HG03354 (cell line): Measurements from ENCODE around the gene RUNX3.

Experiments
- ATAC-seq: cut with Tn5 transposase; IDR thresholded peaks from one replicate; pipeline ENCODE4 v1.9.1; 2021; ENCODE audit warnings: mild to moderate bottlenecking; ENCODE audit not compliant: unreplicated experiment, poor library complexity, severe bottlenecking

The RUNX3 gene

DNA sequence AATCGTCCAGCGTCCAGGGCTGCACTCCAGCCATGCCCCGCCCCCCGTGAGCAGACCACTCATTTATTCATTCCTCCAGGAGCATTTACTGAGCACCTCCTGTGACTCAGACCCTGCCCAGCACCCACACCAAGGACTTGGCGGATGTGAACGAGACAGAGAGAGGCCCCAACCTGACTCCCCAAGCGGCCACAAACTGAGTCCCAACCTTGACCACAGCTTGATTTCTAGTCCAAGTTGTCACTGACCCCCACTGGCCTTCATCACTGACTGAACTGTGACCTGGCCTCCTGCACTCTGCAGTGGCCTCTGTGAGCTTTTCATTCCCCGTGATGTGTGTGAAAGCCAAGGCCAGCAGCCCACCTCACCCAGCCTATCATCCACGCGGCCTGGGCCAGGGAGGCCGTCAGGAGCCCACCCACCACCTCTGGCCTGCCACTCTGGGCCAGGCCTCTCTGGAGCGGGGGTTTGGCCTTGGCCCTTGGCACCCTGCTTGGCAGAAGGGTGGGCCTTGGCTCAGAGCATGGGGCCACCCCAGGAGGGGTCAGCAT lies 19.3 kb upstream of the RUNX3 start:
- no peak for ATAC-seq

GRCh38 chr1:24948079-24948827 lies 18.2 kb upstream of the RUNX3 start:
- ATAC-seq: no peak

GRCh38 chr1:24946861-24947658 lies 17.0 kb upstream of the RUNX3 start:
- ATAC-seq: peak; percentile 88

GRCh38 chr1:24945354-24946326 lies 15.6 kb upstream of the RUNX3 start:
- no peak for ATAC-seq

DNA sequence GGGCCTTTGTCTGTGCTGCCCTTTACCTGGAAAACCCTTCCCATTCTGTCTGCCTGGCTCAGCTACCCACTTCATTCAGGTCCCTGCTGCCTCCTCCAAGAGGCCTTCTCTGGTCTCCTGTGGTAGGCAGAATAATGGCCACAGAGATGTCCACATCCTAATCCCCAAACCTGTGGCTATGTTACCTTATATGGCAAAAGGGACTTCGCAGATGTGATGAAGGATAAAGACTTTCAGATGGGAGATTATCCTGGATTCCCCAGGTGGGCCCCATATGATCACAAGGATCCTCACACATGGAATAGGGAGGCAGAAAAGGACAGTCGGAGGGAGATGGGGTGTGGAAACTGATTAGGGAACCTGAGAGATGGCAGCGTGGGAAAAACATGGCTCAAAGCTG lies 14.2 kb upstream of the RUNX3 start:
- ATAC-seq: no peak

- ATAC-seq: no peak
Observed at GRCh38 chr1:24942789-24943188, 12.7 kb upstream of the RUNX3 start.

DNA sequence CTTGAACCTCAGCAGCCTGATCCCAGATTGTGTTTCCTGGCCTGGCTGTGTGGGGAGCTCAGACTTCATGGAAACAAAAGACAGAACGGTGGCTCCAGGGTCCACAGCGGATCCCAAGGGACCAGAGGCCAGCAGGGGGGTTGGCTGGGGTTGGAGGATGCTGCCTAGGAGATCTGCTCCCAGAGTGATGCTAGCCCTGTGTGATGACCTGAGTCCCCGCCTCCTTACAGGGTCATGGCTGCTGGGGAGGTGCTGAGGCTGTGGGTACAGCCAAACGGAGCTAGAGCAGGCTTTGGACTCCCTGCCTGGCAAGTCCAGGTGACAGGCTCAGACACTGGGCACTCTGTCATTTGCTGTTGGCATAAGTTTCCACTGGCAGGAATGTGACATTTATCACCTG lies 11.5 kb upstream of the RUNX3 start:
- ATAC-seq: no peak

DNA sequence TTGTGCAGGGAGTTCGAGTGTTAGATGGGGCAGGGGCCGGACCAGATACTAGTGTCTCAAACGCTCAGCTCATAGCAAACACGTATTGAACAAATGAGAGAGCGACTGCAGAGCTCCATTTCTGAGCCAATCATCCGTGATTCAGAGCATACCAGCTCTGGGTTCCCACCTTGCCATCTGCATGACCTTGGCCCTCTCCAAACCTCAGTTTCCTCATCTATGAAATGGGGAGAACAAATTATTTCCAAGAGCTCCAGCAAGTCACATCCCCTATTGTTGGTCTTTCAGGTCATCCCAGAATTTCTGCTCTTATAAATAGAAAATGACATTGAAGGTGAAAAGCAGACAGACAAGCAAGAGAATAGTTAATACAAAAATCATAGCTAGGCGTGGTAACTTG lies 10.2 kb upstream of the RUNX3 start:
- ATAC-seq: no peak

DNA sequence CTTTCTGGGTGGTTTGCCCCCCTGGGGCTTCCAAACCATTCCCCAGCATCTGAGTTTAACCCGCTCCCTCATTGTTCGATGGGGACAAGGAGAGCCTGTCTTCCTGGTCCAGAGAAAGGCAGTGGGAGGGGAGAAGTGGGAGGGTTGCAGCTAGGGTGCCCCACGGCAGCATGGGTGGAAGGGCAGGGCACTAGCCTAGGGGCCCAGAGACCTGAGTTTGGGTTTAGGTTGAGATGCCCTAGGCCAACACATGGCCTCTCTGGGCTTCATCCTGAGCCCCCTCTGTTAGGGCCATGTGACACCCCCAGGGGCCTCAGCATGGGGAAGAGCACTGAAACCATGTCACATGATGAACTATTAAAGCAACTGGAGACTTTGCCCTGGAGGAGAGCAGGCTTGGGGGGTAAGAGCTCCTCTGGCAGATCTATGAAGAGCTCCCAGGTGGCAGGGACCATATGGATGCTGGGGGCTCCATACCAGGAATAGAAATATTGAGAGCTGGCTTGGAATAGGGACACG lies 9.7 kb upstream of the RUNX3 start:
- ATAC-seq: no peak

DNA sequence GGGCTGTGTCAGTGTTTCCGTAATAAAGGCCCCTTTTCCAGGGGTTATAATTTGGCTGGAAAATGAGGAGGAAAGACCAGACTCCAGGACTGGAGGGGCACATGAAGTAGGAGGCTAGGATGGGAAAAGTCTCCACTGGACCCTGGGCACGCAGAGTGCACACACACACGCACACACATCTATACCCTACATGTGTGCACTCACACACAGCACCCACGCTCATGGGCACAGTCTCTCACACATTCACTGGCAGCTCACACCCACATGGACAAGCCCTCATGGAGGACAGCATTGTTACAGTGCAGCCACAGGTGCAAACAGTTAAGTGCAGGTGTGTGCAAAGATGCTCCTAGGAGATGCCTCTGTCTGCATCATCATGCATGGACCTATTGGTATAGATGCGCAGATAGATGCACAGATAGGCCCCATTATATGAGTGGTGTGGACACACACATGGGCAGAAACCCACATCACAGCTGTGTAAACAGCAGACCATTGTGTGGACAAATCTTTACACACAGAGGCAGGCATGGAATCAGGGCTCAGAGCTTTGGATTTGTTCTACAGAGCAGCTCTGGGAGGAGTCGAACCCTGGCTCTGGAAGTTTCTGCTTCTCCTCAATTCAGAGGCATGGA lies 9.1 kb upstream of the RUNX3 start:
- no peak for ATAC-seq

GRCh38 chr1:24938276-24938675 lies 8.2 kb upstream of the RUNX3 start:
- ATAC-seq: no peak

DNA sequence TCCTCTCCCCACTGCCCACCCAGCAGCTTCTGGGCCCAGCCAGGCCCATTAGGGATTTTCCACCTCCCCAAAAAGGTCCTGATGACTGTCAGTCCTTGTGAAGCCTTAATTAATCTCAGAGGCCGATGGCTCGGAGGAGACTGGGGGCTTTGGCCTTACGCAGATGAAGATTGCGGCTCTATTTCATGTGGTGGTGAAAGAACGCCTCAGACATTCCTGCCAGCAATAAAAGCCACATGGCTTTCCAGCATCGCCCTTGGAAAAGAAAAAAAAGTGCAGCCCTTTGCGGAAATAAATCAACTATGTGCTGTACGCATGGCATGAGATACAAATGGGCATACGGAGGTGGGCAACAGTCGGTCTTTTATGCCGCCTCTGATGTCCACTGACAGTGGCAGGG lies 6.6 kb upstream of the RUNX3 start:
- ATAC-seq: no peak

- ATAC-seq: no peak
Observed at GRCh38 chr1:24935615-24936484, 5.8 kb upstream of the RUNX3 start.

GRCh38 chr1:24935196-24935526 lies 5.1 kb upstream of the RUNX3 start:
- no peak for ATAC-seq

- ATAC-seq: no peak
Observed at GRCh38 chr1:24934310-24935195, 4.5 kb upstream of the RUNX3 start.

- ATAC-seq: no peak
Observed at GRCh38 chr1:24933468-24933867, 3.4 kb upstream of the RUNX3 start.

DNA sequence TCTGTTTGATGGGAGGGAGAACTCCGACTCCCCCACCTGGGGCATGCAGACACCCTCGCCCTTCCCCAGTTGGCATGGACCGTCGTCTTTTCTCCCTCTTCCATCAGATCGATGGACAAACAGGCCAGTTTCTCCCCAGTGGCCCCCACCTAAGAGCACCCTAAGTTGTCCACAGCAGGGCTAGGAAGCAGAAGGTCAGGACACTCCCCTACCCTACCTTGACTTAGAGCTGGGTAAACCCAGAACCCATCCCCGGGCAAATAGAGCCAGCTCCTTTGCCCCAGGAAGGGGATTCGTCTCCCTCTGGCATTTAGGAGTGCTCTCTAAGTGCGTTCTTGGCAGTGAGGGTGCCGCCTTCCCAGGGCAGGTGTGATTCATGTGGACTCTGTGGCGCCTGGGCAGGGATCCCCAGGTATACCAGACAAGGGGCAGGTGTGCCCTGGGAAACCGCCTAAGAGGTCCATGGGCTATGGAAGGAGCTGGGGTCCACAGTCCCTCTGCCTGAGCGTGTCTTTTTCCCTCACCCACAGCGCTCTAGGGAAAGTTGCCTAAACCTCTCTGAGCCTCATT lies 2.7 kb upstream of the RUNX3 start:
- ATAC-seq: no peak
